Upper lobe of left lung (tissue), 4 donors: ENCODE data around the gene TBX21.

Experiments used
- CTCF ChIP-seq, 6 experiments: fragments of 450-650 bp in 4 of 6; fragments of 200-600 bp in 2 of 6; sonication (generic) in 2 of 6; IDR thresholded peaks; one replicate each; pipeline ENCODE4 v1.5.1; 2016 to 2019; ENCODE audit warnings: antibody characterized with exemption in 6 of 6
- POLR2A ChIP-seq, 4 donors: fragments of 450-650 bp; IDR thresholded peaks; one replicate each; pipeline ENCODE4 v1.5.1; 2016 to 2017; ENCODE audit warnings: antibody characterized with exemption in 4 of 4, mild to moderate bottlenecking in 2 of 4

GRCh38 chr17:47695429-47696376, 37.3 kb upstream of the TBX21 start:
- TF ChIP-seq CTCF (IDR thresholded peaks at IDR 0.05) (no peak), POLR2A (IDR thresholded peaks at IDR 0.05) (peak in 1 of 4 donors; percentile 45)
